ENCODE data around the gene AOX1.

DNA sequence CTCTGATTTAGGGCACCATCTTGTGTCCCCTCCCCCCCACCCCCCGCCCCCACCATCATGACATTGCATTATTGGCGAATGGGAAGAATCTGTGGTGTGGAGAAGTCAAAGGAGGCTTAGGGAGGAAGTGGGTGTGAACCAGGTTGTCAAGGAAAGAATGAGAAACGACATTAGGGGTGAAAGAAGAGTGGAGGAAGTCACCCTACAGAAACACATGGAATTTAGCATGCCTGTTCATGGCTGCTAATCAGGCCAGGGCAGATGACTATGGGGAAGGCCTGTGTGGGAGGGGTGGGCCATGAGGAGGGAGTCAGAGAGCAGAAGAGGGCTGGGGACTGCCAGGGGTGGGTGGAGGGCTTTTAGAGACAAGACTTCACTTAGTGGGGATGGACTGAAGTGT, 81.6 kb downstream of the AOX1 start:
- TF ChIP-seq HDAC6 (IDR thresholded peaks at IDR 0.05; ENCODE audit: low read depth, low read length) (no peak), MTA2 (IDR thresholded peaks at IDR 0.05; ENCODE audit: low read depth) (no peak), TCF7 (IDR thresholded peaks at IDR 0.05; ENCODE audit: borderline replicate concordance) (no peak), SIX5 (IDR thresholded peaks at IDR 0.05; ENCODE audit: borderline replicate concordance in 1 of 2, insufficient read depth in 1 of 2, low read depth in 1 of 2, low read length in 2 of 2) (no peak), TEAD1 (CRISPR knock-in tag; IDR thresholded peaks at IDR 0.05) (no peak), EP300 (IDR thresholded peaks at IDR 0.05; ENCODE audit: low read length) (no peak), RB1 (IDR thresholded peaks at IDR 0.05; ENCODE audit: low read depth) (no peak)

All from K562 (cell line).